A549 (cell line): ENCODE results near the gene INPP5A. TPM values are rescaled to one million over a fixed set of nuclear protein-coding genes. Genes with fewer than 3 reads are reported as not detected.

ENCODE experiments used
- ATAC-seq, 2 experiments: fragments of 200-7000 bp in 1 of 2; fragments of >200 bp in 1 of 2; cut with Nextera tagmentation in 1 of 2; cut with Tn5 transposase in 1 of 2; 3 replicates each; pipeline versions ENCODE4 v1.8.0 to v1.9.1; 2018 to 2020; ENCODE audit warnings: mild to moderate bottlenecking in 1 of 2, moderate library complexity in 1 of 2
- CTCF ChIA-PET: fragments of 300-600 bp; sonication (Branson Sonifier 250); formaldehyde crosslinking; extraction: SDS; loops from one replicate; lab custom pipeline; 2021; ENCODE audit warnings: antibody characterized with exemption, inconsistent platforms; lab: Yijun Ruan, JAX
- POLR2A ChIA-PET: fragments of 350-600 bp; formaldehyde crosslinking; extraction: SDS; loops from one replicate; lab custom pipeline; 2021; ENCODE audit warnings: antibody characterized with exemption, inconsistent platforms; lab: Yijun Ruan, JAX
- DNase-seq, 2 experiments: peaks; one replicate each; pipeline versions ENCODE4 v3.0.0 to v3.0.0-alpha.2; 2011 to 2016; ENCODE audit warnings: low read depth in 1 of 2, low spot score in 1 of 2
- FAIRE-seq: peaks from 2 replicates; lab custom pipeline; 2011; peaks lifted over from hg19 to GRCh38; lab: Jason Lieb, UNC
- H3K27ac ChIP-seq, 2 experiments: fragments of >200 bp; sonication (Bioruptor Twin); formaldehyde crosslinking; 3 replicates each; pipeline ENCODE4 v1.5.1; 2016 to 2017
- H3K4me1 ChIP-seq: fragments of >200 bp; sonication (Bioruptor Twin); formaldehyde crosslinking; 3 replicates; pipeline ENCODE4 v1.6.1; 2016
- H3K4me2 ChIP-seq: fragments of >200 bp; sonication (Bioruptor Twin); formaldehyde crosslinking; 3 replicates; pipeline ENCODE4 v1.6.1; 2016
- H3K4me3 ChIP-seq: fragments of >200 bp; sonication (Bioruptor Twin); formaldehyde crosslinking; 3 replicates; pipeline ENCODE4 v1.5.1; 2016
- H3K9me3 ChIP-seq: fragments of >200 bp; sonication (Bioruptor Twin); formaldehyde crosslinking; 3 replicates; pipeline ENCODE4 v1.6.1; 2016
- ATOH8 ChIP-seq: fragments of 250-450 bp; sonication (Bioruptor Pico); IDR thresholded peaks from 2 replicates; pipeline ENCODE4 v1.5.0; 2020; ENCODE audit warnings: low read depth, mild to moderate bottlenecking, moderate library complexity
- CEBPB ChIP-seq, 2 experiments: fragments of >200 bp in 1 of 2; sonication (Bioruptor Twin) in 1 of 2; formaldehyde crosslinking in 1 of 2; IDR thresholded peaks; 2 replicates each; pipeline ENCODE4 v1.6.1; 2012 to 2016
- CHD4 ChIP-seq: fragments of 200-600 bp; sonication (generic); IDR thresholded peaks from 2 replicates; pipeline ENCODE4 v1.6.1; 2016; ENCODE audit warnings: antibody characterized with exemption, mild to moderate bottlenecking, borderline replicate concordance
- EHF ChIP-seq: fragments of 250-450 bp; sonication (Bioruptor Pico); IDR thresholded peaks from 2 replicates; pipeline ENCODE4 v1.5.0; 2020; ENCODE audit warnings: mild to moderate bottlenecking
- EHMT2 ChIP-seq: fragments of 200-600 bp; sonication (generic); IDR thresholded peaks from 2 replicates; pipeline ENCODE4 v1.6.1; 2016; ENCODE audit warnings: antibody characterized with exemption, low read depth, mild to moderate bottlenecking, moderate library complexity
- FOSB ChIP-seq: fragments of 250-450 bp; sonication (Bioruptor Pico); IDR thresholded peaks from 2 replicates; pipeline ENCODE4 v1.5.0; 2020; ENCODE audit warnings: mild to moderate bottlenecking, moderate library complexity
- HEYL ChIP-seq: fragments of 250-450 bp; sonication (Bioruptor Pico); IDR thresholded peaks from 2 replicates; pipeline ENCODE4 v1.8.0; 2021; ENCODE audit warnings: mild to moderate bottlenecking, moderate library complexity
- HOXB5 ChIP-seq: fragments of 250-450 bp; sonication (Bioruptor Pico); IDR thresholded peaks from 2 replicates; pipeline ENCODE4 v1.5.0; 2020; ENCODE audit warnings: mild to moderate bottlenecking, moderate library complexity
- JUNB ChIP-seq: fragments of >200 bp; sonication (Bioruptor Twin); formaldehyde crosslinking; IDR thresholded peaks from 2 replicates; pipeline ENCODE4 v1.6.1; 2016
- MAFK ChIP-seq: fragments of 450-650 bp; IDR thresholded peaks from 2 replicates; pipeline ENCODE4 v1.6.1; 2014; ENCODE audit not compliant: partially characterized antibody
- MAZ ChIP-seq: fragments of 150-350 bp; IDR thresholded peaks from 2 replicates; pipeline ENCODE4 v1.6.1; 2014; ENCODE audit warnings: antibody characterized with exemption, low read depth, low read length, borderline replicate concordance
- NR3C1 ChIP-seq: fragments of >200 bp; sonication (Bioruptor Twin); formaldehyde crosslinking; IDR thresholded peaks from 3 replicates; pipeline ENCODE4 v1.6.1; 2017
- PBX3 ChIP-seq: IDR thresholded peaks from 2 replicates; pipeline ENCODE4 v1.6.1; 2012
- POLR2AphosphoS2 ChIP-seq: conservative IDR thresholded peaks from 2 replicates; pipeline ENCODE4 v1.6.1; 2012; ENCODE audit warnings: low read length, improper control_type of control experiment, inconsistent platforms
- TFCP2L1 ChIP-seq: fragments of 250-450 bp; sonication (Bioruptor Pico); IDR thresholded peaks from 2 replicates; pipeline ENCODE4 v1.5.0; 2021; ENCODE audit warnings: mild to moderate bottlenecking
- TP53 ChIP-seq: fragments of 250-450 bp; sonication (Bioruptor Pico); IDR thresholded peaks from 2 replicates; pipeline ENCODE4 v1.5.0; 2021; ENCODE audit warnings: mild to moderate bottlenecking, moderate library complexity
- USF2 ChIP-seq: fragments of 450-650 bp; IDR thresholded peaks from 2 replicates; pipeline ENCODE4 v1.6.1; 2014; ENCODE audit warnings: antibody characterized with exemption
- WGBS: methylation state at CpG from one replicate; pipeline ENCODE4 v1.1.6; 2017; ENCODE audit errors: missing lambda C conversion rate; 5-methylcytosine and 5-hydroxymethylcytosine counted together
- polyA plus RNA-seq, 4 experiments: library from polyadenylated mRNA; depleted of rRNA in 3 of 4; stranded (reverse); fragments of >200 nt; fragmentation: RNase III in 1 of 4; extraction: RNeasy Plus Mini Kit Qiagen cat#74134 plus additional on column Dnase treatment in 1 of 4; gene quantifications; 2 replicates in 3 of 4; 3 replicates in 1 of 4; pipeline ENCODE4 v1.2.3, GENCODE V29; 2011 to 2017
- TF ChIP-seq, protein P1 (sequence below): fragments of 150-350 bp; IDR thresholded peaks from 2 replicates; pipeline ENCODE4 v1.6.1; 2014; ENCODE audit warnings: low read depth, mild to moderate bottlenecking, low read length
- TF ChIP-seq, protein P2 (sequence below): fragments of >200 bp; sonication (Bioruptor Twin); formaldehyde crosslinking; IDR thresholded peaks from 3 replicates; pipeline ENCODE4 v1.5.1; 2016

Gene INPP5A
- polyA plus RNA-seq, 2 of the 4 experiments (the other 2 are of a cell fraction), result 13.7 to 15.1 TPM

GRCh38 chr10:132699411-132700155, 162.0 kb downstream of the INPP5A start:
- TF ChIP-seq HOXB5 (CRISPR knock-in tag) (no peak), POLR2AphosphoS2 (no peak), CEBPB (IDR thresholded peaks at IDR 0.05) (no peak), HEYL (CRISPR knock-in tag) (no peak), ATOH8 (CRISPR knock-in tag) (no peak), JUNB (no peak), EHF (CRISPR knock-in tag) (no peak), NR3C1 (no peak), USF2 (no peak), MAZ (no peak), TP53 (CRISPR knock-in tag) (no peak), MAFK (no peak)
- TF ChIP-seq, protein P1, sequence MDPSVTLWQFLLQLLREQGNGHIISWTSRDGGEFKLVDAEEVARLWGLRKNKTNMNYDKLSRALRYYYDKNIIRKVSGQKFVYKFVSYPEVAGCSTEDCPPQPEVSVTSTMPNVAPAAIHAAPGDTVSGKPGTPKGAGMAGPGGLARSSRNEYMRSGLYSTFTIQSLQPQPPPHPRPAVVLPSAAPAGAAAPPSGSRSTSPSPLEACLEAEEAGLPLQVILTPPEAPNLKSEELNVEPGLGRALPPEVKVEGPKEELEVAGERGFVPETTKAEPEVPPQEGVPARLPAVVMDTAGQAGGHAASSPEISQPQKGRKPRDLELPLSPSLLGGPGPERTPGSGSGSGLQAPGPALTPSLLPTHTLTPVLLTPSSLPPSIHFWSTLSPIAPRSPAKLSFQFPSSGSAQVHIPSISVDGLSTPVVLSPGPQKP, result no peak
- ChIA-PET POLR2A (no interaction called here), CTCF (interaction anchor here (0.5 kb wide), 1 partner anchor 241 kb away, joined by 3 read pairs; no protein-coding TSS in a partner anchor)
- no peaks in the 10 kb centered on the region for H3K4me1 ChIP-seq
- no peak overlapping the region for H3K27ac ChIP-seq
- DNase-seq (no peak), ATAC-seq (no peak), FAIRE-seq (no peak)
- H3K9me3 ChIP-seq, result no peaks in the 10 kb centered on the region; the same call in 2 of the 3 replicates
- no peak overlapping the region for H3K4me3 ChIP-seq
- 90% methylated on average over 9 of the region's 18 CpGs for WGBS
- no peak overlapping the region for H3K4me2 ChIP-seq

- 88% methylated on average over 26 of the region's 27 CpGs for WGBS
- peaks cover 4% of the 10 kb centered on the region; the same call in 2 of the 3 replicates for H3K9me3 ChIP-seq
Measured at GRCh38 chr10:132700156-132701098, 162.8 kb downstream of the INPP5A start.

DNA sequence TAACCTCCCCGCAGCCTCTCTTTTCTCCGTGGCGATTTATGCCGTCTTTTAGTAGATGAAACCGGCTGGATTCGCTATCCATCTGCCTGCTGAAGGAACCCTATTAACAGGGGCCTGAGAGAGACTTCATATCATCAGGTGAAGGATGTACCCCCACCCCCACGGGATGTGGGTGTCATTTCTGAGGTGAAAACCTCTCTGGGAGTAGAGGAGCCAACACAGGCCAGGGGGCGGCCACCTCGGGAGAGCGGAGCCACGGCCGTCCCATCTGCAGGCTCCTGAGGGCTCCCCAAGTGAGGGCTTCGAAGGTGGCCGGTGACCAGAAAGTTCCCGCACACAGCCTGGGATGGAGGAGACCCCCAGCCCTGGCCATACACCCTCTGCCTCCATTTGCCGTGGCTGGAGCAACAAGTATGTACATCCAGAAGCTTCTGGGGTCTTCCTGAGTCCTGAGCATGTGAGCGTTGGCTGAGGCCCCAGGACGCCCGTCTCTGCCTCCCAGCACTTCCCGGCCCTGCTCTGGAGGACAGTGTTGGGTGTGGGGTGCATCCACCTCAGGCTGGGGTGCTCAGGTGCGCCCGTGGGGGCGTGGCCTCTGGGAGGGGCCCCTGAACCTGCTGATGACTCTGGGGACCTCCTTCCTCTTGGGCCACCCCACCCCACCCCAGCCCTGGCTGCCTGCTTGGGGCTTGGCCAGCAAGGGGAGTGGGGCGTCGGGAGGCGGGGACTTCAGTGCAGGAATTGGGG, 163.7 kb downstream of the INPP5A start:
- H3K4me3 ChIP-seq, result no peak overlapping the region
- no peak overlapping the region for H3K4me2 ChIP-seq
- no peak overlapping the region for H3K27ac ChIP-seq
- FAIRE-seq, result no peak
- WGBS, result 79% methylated on average over 18 of the region's 26 CpGs
- POLR2A ChIA-PET, result no interaction called here
- CTCF ChIA-PET, result interaction anchor here (0.8 kb wide), 1 partner anchor 47 kb away, joined by 4 read pairs; no protein-coding TSS in a partner anchor
- peaks cover 12% of the 10 kb centered on the region; the same call in 2 of the 3 replicates for H3K9me3 ChIP-seq
- no peak for DNase-seq
- H3K4me1 ChIP-seq, result no peaks in the 10 kb centered on the region
- TF ChIP-seq EHMT2, result no peak
- no peak for TF ChIP-seq CHD4
- no peak for TF ChIP-seq HOXB5 (CRISPR knock-in tag)
- TF ChIP-seq NR3C1, result no peak
- TF ChIP-seq, protein P2, sequence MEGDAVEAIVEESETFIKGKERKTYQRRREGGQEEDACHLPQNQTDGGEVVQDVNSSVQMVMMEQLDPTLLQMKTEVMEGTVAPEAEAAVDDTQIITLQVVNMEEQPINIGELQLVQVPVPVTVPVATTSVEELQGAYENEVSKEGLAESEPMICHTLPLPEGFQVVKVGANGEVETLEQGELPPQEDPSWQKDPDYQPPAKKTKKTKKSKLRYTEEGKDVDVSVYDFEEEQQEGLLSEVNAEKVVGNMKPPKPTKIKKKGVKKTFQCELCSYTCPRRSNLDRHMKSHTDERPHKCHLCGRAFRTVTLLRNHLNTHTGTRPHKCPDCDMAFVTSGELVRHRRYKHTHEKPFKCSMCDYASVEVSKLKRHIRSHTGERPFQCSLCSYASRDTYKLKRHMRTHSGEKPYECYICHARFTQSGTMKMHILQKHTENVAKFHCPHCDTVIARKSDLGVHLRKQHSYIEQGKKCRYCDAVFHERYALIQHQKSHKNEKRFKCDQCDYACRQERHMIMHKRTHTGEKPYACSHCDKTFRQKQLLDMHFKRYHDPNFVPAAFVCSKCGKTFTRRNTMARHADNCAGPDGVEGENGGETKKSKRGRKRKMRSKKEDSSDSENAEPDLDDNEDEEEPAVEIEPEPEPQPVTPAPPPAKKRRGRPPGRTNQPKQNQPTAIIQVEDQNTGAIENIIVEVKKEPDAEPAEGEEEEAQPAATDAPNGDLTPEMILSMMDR, result no peak
- TF ChIP-seq TFCP2L1 (CRISPR knock-in tag), result no peak
- no peak for TF ChIP-seq PBX3
- TF ChIP-seq CEBPB (IDR thresholded peaks at IDR 0.05), result no peak
- ATAC-seq, result no peak

More at GRCh38 chr10:132700156-132701098, 162.8 kb downstream of the INPP5A start:
- POLR2A ChIA-PET, result no interaction called here
- no peak for ATAC-seq
- CTCF ChIA-PET, result no interaction called here
- H3K4me3 ChIP-seq, result no peak overlapping the region
- no peak for DNase-seq
- no peak overlapping the region for H3K27ac ChIP-seq
- no peak for FAIRE-seq
- H3K4me2 ChIP-seq, result no peak overlapping the region
- no peaks in the 10 kb centered on the region for H3K4me1 ChIP-seq
- no peak for TF ChIP-seq FOSB
